SK-N-SH (cell line): ENCODE measurements around the gene LARP7.

Experiments
- CTCF ChIP-seq: fragments of 200-600 bp; sonication (generic); IDR thresholded peaks from 2 replicates; pipeline ENCODE4 v1.6.1; 2017; ENCODE audit warnings: antibody characterized with exemption, mild to moderate bottlenecking, moderate library complexity
- EZH2phosphoT487 ChIP-seq: fragments of 200-600 bp; sonication (generic); IDR thresholded peaks from 2 replicates; pipeline ENCODE4 v1.6.1; 2017; ENCODE audit warnings: low read depth, mixed run types, mild to moderate bottlenecking, antibody characterized with exemption, moderate library complexity, borderline replicate concordance
- FOSL2 ChIP-seq: IDR thresholded peaks from 2 replicates; pipeline ENCODE4 v1.4.0; 2012; ENCODE audit warnings: low read depth, mild to moderate bottlenecking, moderate library complexity, borderline replicate concordance
- FOXJ3 ChIP-seq: sonication (generic); formaldehyde crosslinking; IDR thresholded peaks from 2 replicates; pipeline ENCODE4 v1.5.1; 2020; ENCODE audit warnings: mild to moderate bottlenecking, missing genetic modification reagents
- GABPA ChIP-seq: IDR thresholded peaks from 2 replicates; pipeline ENCODE4 v1.4.0; 2012; ENCODE audit warnings: low read depth, mild to moderate bottlenecking
- MEF2A ChIP-seq: IDR thresholded peaks from 2 replicates; pipeline ENCODE4 v1.4.0; 2012; ENCODE audit warnings: low read depth, borderline replicate concordance
- MXI1 ChIP-seq: IDR thresholded peaks from 2 replicates; pipeline ENCODE4 v1.6.1; 2012; ENCODE audit warnings: mild to moderate bottlenecking, low read depth, low read length, improper control_type of control experiment
- NFIC ChIP-seq: IDR thresholded peaks from 2 replicates; pipeline ENCODE4 v1.4.0; 2012; ENCODE audit warnings: borderline replicate concordance
- POLR2AphosphoS5 ChIP-seq: IDR thresholded peaks from 2 replicates; pipeline ENCODE4 v1.6.1; 2012; ENCODE audit warnings: low read depth, low read length
- RAD21 ChIP-seq: IDR thresholded peaks from 2 replicates; pipeline ENCODE4 v1.6.1; 2012; ENCODE audit warnings: mild to moderate bottlenecking, low read length
- SIN3A ChIP-seq: IDR thresholded peaks from 2 replicates; pipeline ENCODE4 v1.6.1; 2012; ENCODE audit warnings: low read depth, mild to moderate bottlenecking, low read length, moderate library complexity, borderline replicate concordance
- TAF1 ChIP-seq: IDR thresholded peaks from 2 replicates; pipeline ENCODE4 v1.6.1; 2012; ENCODE audit warnings: low read depth, mild to moderate bottlenecking, low read length, moderate library complexity, borderline replicate concordance
- YY1 ChIP-seq: IDR thresholded peaks from 2 replicates; pipeline ENCODE4 v1.4.0; 2012; ENCODE audit warnings: low read depth, mild to moderate bottlenecking
- TF ChIP-seq, protein P1 (sequence below): IDR thresholded peaks from 2 replicates; pipeline ENCODE4 v1.6.1; 2012; ENCODE audit warnings: mild to moderate bottlenecking, low read depth, low read length, moderate library complexity

DNA sequence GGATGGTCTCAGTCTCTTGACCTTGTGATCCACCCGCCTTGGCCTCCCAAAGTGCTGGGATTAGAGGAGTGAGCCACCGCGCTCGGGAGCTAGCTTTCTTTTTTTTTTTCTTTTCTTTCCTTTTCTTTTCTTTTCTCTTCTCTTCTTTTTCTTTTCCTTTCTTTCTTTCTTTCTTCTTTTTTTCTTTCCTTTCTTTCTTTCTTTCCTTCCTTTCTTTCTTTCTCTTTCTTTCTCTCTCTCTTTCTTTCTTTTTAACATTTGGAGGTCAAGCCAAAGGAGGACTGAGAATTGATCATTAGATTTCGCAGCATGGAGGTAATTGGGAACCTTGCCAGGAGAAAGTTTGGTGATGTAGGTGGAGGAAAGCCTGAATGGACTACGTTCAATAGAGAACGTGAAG, 67.4 kb downstream of the LARP7 start:
- TF ChIP-seq, protein P1, sequence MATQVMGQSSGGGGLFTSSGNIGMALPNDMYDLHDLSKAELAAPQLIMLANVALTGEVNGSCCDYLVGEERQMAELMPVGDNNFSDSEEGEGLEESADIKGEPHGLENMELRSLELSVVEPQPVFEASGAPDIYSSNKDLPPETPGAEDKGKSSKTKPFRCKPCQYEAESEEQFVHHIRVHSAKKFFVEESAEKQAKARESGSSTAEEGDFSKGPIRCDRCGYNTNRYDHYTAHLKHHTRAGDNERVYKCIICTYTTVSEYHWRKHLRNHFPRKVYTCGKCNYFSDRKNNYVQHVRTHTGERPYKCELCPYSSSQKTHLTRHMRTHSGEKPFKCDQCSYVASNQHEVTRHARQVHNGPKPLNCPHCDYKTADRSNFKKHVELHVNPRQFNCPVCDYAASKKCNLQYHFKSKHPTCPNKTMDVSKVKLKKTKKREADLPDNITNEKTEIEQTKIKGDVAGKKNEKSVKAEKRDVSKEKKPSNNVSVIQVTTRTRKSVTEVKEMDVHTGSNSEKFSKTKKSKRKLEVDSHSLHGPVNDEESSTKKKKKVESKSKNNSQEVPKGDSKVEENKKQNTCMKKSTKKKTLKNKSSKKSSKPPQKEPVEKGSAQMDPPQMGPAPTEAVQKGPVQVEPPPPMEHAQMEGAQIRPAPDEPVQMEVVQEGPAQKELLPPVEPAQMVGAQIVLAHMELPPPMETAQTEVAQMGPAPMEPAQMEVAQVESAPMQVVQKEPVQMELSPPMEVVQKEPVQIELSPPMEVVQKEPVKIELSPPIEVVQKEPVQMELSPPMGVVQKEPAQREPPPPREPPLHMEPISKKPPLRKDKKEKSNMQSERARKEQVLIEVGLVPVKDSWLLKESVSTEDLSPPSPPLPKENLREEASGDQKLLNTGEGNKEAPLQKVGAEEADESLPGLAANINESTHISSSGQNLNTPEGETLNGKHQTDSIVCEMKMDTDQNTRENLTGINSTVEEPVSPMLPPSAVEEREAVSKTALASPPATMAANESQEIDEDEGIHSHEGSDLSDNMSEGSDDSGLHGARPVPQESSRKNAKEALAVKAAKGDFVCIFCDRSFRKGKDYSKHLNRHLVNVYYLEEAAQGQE, result no peak
- no peak for TF ChIP-seq CTCF
- TF ChIP-seq TAF1, result no peak
- TF ChIP-seq FOSL2, result no peak
- no peak for TF ChIP-seq FOXJ3
- TF ChIP-seq GABPA, result no peak
- TF ChIP-seq MXI1, result no peak
- TF ChIP-seq SIN3A, result no peak
- TF ChIP-seq NFIC, result no peak
- no peak for TF ChIP-seq POLR2AphosphoS5
- no peak for TF ChIP-seq YY1
- no peak for TF ChIP-seq RAD21
- no peak for TF ChIP-seq MEF2A
- no peak for TF ChIP-seq EZH2phosphoT487
